Uterus (tissue), 4 donors: Measurements from ENCODE around the gene ITGA11. TPM values are rescaled to one million over a fixed set of nuclear protein-coding genes. Genes with fewer than 3 reads are reported as not detected.

Source experiments
- DNase-seq, 2 donors: peaks; one replicate each; pipeline ENCODE4 v3.0.0-alpha.2; 2019 to 2020
- H3K27ac ChIP-seq, 2 donors: fragments of 200-600 bp; sonication (generic); 1 replicate in 1 of 2; 2 replicates in 1 of 2; pipeline ENCODE4 v1.5.1; 2016 to 2018
- H3K27me3 ChIP-seq, 2 donors: fragments of 200-600 bp; sonication (generic); one replicate each; pipeline ENCODE4 v1.5.1; 2018 to 2019; ENCODE audit warnings: control low read depth in 1 of 2
- H3K36me3 ChIP-seq, 2 donors: fragments of 200-600 bp; sonication (generic); one replicate each; pipeline ENCODE4 v1.5.1; 2019; ENCODE audit warnings: control low read depth in 1 of 2
- H3K4me1 ChIP-seq, 2 donors: fragments of 200-600 bp; sonication (generic); one replicate each; pipeline ENCODE4 v1.5.1; 2018 to 2019; ENCODE audit warnings: control low read depth in 1 of 2
- H3K4me3 ChIP-seq, 2 donors: fragments of 200-600 bp; sonication (generic); 1 replicate in 1 of 2; 2 replicates in 1 of 2; pipeline ENCODE4 v1.5.1; 2018 to 2019; ENCODE audit warnings: mild to moderate bottlenecking in 1 of 2
- H3K9me3 ChIP-seq, 2 donors: fragments of 200-600 bp; sonication (generic); one replicate each; pipeline ENCODE4 v1.5.1; 2019; ENCODE audit warnings: control low read depth in 1 of 2
- POLR2A ChIP-seq, 2 donors: fragments of 450-650 bp; IDR thresholded peaks; one replicate each; pipeline ENCODE4 v1.6.1; 2016; ENCODE audit warnings: antibody characterized with exemption in 2 of 2, mild to moderate bottlenecking in 1 of 2, moderate library complexity in 1 of 2
- intact Hi-C: fragments of 100-400 bp; cut with DNase I; formaldehyde crosslinking; loops from one replicate; pipeline ENCODE4 v1.15.1; 2023; ENCODE audit warnings: low total_unique reads
- total RNA-seq, 4 donors: library from RNA; depleted of rRNA in 3 of 4; stranded (reverse); fragments of >200 nt in 3 of 4; gene quantifications; one replicate each; pipeline versions ENCODE4 v1.1.0 to v1.2.4, GENCODE V29; 2014 to 2023
- TF ChIP-seq, protein P1 (sequence below), 4 experiments: fragments of 200-600 bp in 2 of 4; fragments of 450-650 bp in 2 of 4; sonication (generic) in 2 of 4; IDR thresholded peaks; one replicate each; pipeline ENCODE4 v1.5.1; 2016 to 2019; ENCODE audit warnings: antibody characterized with exemption in 4 of 4, mild to moderate bottlenecking in 2 of 4, moderate library complexity in 1 of 4
- donor health status: DM: yes; HTN: yes; CAD: no.

The ITGA11 gene
- total RNA-seq, 4 donors from 2014 or later = 37.3 to 106 (median 61.1) TPM

DNA sequence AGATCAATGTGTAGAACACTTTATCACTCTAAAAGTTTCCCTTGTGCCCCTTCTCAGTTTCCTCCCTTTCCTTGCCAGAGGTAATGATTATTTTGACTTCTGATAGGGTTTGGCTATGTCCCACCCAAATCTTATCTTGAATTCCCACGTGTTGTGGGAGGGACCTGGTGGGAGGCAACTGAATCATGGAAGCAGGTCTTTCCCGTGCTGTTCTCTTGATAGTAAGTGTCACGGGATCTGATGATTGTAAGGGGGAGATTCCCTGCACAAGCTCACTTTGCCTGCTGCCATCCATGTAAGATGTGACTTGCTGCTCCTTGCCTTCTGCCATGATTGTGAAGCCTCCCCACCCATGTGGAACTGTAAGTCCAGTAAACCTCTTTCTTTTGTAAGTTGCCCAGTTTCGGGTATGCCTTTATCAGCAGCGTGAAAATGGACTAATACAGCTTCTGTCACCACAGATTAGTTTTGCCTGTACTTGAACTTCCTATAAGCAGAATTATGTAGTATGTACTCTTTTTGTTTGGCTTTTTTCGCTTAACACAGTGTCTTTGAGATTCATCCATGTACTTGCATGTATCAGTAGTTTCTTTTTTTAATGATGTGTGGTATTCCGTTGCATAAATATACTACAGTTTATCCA is 147.2 kb downstream of the ITGA11 start:
- no peak overlapping the region for H3K4me3 ChIP-seq
- no peaks in the 10 kb centered on the region for H3K9me3 ChIP-seq
- intact Hi-C loops = no loop called here
- TF ChIP-seq POLR2A (IDR thresholded peaks at IDR 0.05) = no peak
- TF ChIP-seq, protein P1, sequence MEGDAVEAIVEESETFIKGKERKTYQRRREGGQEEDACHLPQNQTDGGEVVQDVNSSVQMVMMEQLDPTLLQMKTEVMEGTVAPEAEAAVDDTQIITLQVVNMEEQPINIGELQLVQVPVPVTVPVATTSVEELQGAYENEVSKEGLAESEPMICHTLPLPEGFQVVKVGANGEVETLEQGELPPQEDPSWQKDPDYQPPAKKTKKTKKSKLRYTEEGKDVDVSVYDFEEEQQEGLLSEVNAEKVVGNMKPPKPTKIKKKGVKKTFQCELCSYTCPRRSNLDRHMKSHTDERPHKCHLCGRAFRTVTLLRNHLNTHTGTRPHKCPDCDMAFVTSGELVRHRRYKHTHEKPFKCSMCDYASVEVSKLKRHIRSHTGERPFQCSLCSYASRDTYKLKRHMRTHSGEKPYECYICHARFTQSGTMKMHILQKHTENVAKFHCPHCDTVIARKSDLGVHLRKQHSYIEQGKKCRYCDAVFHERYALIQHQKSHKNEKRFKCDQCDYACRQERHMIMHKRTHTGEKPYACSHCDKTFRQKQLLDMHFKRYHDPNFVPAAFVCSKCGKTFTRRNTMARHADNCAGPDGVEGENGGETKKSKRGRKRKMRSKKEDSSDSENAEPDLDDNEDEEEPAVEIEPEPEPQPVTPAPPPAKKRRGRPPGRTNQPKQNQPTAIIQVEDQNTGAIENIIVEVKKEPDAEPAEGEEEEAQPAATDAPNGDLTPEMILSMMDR (IDR thresholded peaks at IDR 0.05) = no peak
- peak overlapping the region in 1 of 2 donors; percentile 8 for H3K27ac ChIP-seq
- H3K27me3 ChIP-seq = no peaks in the 10 kb centered on the region
- DNase-seq = no peak
- no peaks in the 10 kb centered on the region for H3K36me3 ChIP-seq
- no peaks in the 10 kb centered on the region for H3K4me1 ChIP-seq

DNA sequence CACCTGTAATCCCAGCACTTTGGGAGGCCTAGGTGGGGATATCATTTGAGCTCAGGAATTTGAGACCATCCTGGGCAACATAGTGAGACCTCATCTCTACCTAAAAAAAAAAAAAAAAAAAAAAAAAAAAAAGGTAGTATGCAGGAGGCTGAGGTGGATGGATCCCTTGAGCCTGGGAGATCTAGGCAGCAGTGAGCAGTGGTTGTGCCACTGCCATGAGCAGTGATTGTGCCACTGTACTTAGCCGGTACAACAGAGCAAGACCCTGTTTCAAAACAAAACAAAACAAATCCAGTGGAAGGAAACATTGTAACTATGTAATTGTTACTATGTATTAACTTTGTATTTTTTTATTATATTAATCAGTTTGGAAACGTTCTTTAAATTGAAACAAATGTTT is 148.6 kb downstream of the ITGA11 start:
- Histone ChIP-seq H3K4me1 (no peaks in the 10 kb centered on the region), H3K27me3 (no peaks in the 10 kb centered on the region), H3K36me3 (no peaks in the 10 kb centered on the region), H3K27ac (peak overlapping the region in 1 of 2 donors; percentile 99), H3K4me3 (no peak overlapping the region), H3K9me3 (no peaks in the 10 kb centered on the region)
- TF ChIP-seq, protein P1 (IDR thresholded peaks at IDR 0.05) = no peak
- TF ChIP-seq POLR2A (IDR thresholded peaks at IDR 0.05) = no peak
- intact Hi-C loops = no loop called here
- no peak for DNase-seq

DNA sequence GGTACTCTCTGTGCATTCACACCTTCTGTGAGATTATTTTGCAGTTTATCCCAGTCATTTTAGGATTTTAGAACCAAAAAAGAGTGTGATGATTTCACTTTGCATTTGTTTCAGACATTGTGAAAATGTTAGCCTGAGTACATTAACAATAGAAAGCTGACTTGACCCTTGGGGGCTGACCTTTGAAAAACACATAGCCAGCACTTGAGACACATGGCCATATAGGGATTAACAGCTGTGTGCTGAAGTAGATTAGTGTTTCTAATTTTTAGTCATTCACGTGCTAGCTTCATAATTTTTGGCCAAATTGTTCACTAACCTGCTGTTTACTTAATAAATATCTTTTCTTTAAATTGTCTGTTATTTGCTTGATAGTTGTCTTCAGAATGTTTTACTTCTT is 151.0 kb downstream of the ITGA11 start:
- Histone ChIP-seq H3K4me3 (peak overlapping the region; percentile 80 to 83), H3K4me1 (peaks cover 0 to 4% of the 10 kb centered on the region in 2 donors), H3K27ac (peak overlapping the region; percentile 99), H3K36me3 (no peaks in the 10 kb centered on the region), H3K9me3 (no peaks in the 10 kb centered on the region), H3K27me3 (no peaks in the 10 kb centered on the region)
- no peak for TF ChIP-seq POLR2A (IDR thresholded peaks at IDR 0.05)
- TF ChIP-seq, protein P1 (IDR thresholded peaks at IDR 0.05) = no peak
- no peak for DNase-seq
- intact Hi-C loops = no loop called here

DNA sequence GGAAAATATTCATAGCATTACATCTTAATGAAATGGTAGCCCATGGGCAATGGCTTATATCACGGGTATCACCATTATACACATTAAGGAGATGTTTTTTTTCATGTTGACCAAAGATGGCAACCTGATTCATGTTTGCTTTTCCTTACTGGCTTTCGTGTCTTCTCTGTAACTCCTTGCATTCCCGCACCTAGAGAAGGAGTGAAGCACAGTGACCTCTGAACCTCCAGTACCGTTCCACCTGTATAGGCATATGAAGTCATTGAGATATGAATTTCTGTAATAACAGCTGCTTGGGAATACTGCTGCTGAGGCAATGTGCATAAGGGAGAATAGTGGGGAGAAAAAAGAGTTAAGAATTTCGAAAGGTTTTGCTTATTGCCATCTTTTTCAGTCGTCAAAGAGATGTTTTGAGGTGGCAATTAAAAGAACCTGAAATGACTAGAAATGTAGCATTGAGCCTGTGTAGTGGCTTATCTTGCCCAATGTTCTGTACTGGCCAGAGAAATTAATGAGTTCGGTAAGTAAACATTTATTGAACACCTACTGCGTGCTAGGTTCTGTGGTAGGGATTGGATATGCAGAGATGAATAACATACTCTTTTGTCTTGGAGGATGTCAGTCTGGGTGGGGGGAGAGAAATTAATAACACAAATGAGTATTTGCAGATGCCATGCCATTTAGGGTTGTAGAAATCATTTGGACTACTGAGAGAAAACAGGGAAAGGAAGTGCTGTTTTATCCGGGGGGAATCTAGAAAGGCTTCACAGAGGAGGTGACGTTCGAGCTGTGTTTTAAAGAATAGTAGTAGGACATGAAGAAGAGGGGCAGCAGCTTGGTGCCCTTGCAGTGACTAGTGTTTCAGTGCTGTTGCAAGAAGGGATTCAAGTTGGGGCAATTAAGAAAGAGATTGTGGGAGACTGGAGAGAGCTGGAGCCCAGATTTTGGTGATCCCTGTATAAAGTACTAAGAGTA is 151.9 kb downstream of the ITGA11 start:
- H3K4me1 ChIP-seq = peaks cover 0 to 4% of the 10 kb centered on the region in 2 donors
- no peaks in the 10 kb centered on the region for H3K27me3 ChIP-seq
- H3K9me3 ChIP-seq = no peaks in the 10 kb centered on the region
- TF ChIP-seq POLR2A (IDR thresholded peaks at IDR 0.05) = no peak
- TF ChIP-seq, protein P1 (IDR thresholded peaks at IDR 0.05) = no peak
- no peaks in the 10 kb centered on the region for H3K36me3 ChIP-seq
- DNase-seq = no peak
- peak overlapping the region; percentile 99 for H3K27ac ChIP-seq
- peak overlapping the region; percentile 80 to 83 for H3K4me3 ChIP-seq
- intact Hi-C loops = no loop called here
